Neural progenitor cell (in vitro differentiated cells): ENCODE measurements around the gene CES2. TPM values are rescaled to one million over a fixed set of nuclear protein-coding genes. Genes with fewer than 3 reads are reported as not detected.
"Not testable (repeated sequence)": the region's sequence is repeated elsewhere in the genome, so short reads cannot be mapped to it uniquely, and the experiment has no call there.

Experiments used
- DNase-seq: peaks from one replicate; pipeline ENCODE4 v3.0.0-alpha.2; 2016; ENCODE audit warnings: low spot score
- H2AFZ ChIP-seq: fragments of 200-600 bp; sonication (generic); replicated peaks from 2 replicates; pipeline ENCODE4 v1.6.1; 2016; ENCODE audit warnings: antibody characterized with exemption
- H3F3A ChIP-seq: fragments of 200-600 bp; sonication (generic); 2 replicates; pipeline ENCODE4 v1.6.1; 2016; ENCODE audit warnings: antibody characterized with exemption, low read depth
- H3K27ac ChIP-seq: fragments of 200-600 bp; sonication (generic); 2 replicates; pipeline ENCODE4 v1.5.1; 2016; ENCODE audit warnings: mild to moderate bottlenecking
- H3K27me3 ChIP-seq: fragments of 200-600 bp; sonication (generic); 2 replicates; pipeline ENCODE4 v1.6.1; 2016; ENCODE audit warnings: mild to moderate bottlenecking, moderate library complexity
- H3K36me3 ChIP-seq: fragments of 200-600 bp; sonication (generic); 2 replicates; pipeline ENCODE4 v1.5.1; 2016
- H3K4me1 ChIP-seq: fragments of 200-600 bp; sonication (generic); 2 replicates; pipeline ENCODE4 v1.6.1; 2016; ENCODE audit warnings: mixed run types
- H3K4me2 ChIP-seq: fragments of 200-600 bp; sonication (generic); 2 replicates; pipeline ENCODE4 v1.6.1; 2016
- H3K4me3 ChIP-seq: fragments of 200-600 bp; sonication (generic); 2 replicates; pipeline ENCODE4 v1.5.1; 2016
- H3K79me2 ChIP-seq: fragments of 200-600 bp; sonication (generic); 2 replicates; pipeline ENCODE4 v1.6.1; 2016; ENCODE audit warnings: low read depth
- H3K9ac ChIP-seq: fragments of 200-600 bp; sonication (generic); 2 replicates; pipeline ENCODE4 v1.6.1; 2016
- H3K9me3 ChIP-seq: fragments of 200-600 bp; sonication (generic); 2 replicates; pipeline ENCODE4 v1.5.1; 2016; ENCODE audit warnings: low read depth
- H4K20me1 ChIP-seq: fragments of 200-600 bp; sonication (generic); 2 replicates; pipeline ENCODE4 v1.6.1; 2016; ENCODE audit warnings: low read depth
- H3K27ac Mint-ChIP-seq: 3 replicates; pipeline ENCODE4 v1.8.0; 2021; ENCODE audit warnings: mixed read lengths
- H3K27me3 Mint-ChIP-seq: 2 replicates; pipeline ENCODE4 v1.8.0; 2022; ENCODE audit warnings: low read depth, mild to moderate bottlenecking, inconsistent platforms, moderate library complexity, mixed read lengths; ENCODE audit not compliant: insufficient read depth
- H3K36me3 Mint-ChIP-seq: 3 replicates; pipeline ENCODE4 v1.8.0; 2021; ENCODE audit warnings: mixed read lengths
- H3K4me1 Mint-ChIP-seq: 3 replicates; pipeline ENCODE4 v1.8.0; 2021; ENCODE audit warnings: mixed read lengths
- H3K4me3 Mint-ChIP-seq: 3 replicates; pipeline ENCODE4 v1.8.0; 2021; ENCODE audit warnings: mild to moderate bottlenecking, moderate library complexity, mixed read lengths
- H3K9me3 Mint-ChIP-seq: 3 replicates; pipeline ENCODE4 v1.8.0; 2020; ENCODE audit warnings: mixed read lengths
- CTCF ChIP-seq: fragments of 200-600 bp; sonication (generic); IDR thresholded peaks from 2 replicates; pipeline ENCODE4 v1.5.1; 2017; ENCODE audit warnings: antibody characterized with exemption, mild to moderate bottlenecking
- EZH2 ChIP-seq: fragments of 200-600 bp; sonication (generic); IDR thresholded peaks from 2 replicates; pipeline ENCODE4 v1.6.1; 2017; ENCODE audit warnings: antibody characterized with exemption, mild to moderate bottlenecking, moderate library complexity
- EZH2phosphoT487 ChIP-seq: fragments of 200-600 bp; sonication (generic); IDR thresholded peaks from 2 replicates; pipeline ENCODE4 v1.6.1; 2017; ENCODE audit warnings: antibody characterized with exemption
- total RNA-seq: library from RNA; depleted of rRNA; stranded (reverse); fragments of >200 nt; gene quantifications from 2 replicates; pipeline ENCODE4 v1.2.3, GENCODE V29; 2015; ENCODE audit warnings: low replicate concordance

The CES2 gene
- total RNA-seq, 1 donor from 2014 or later: 11.1 TPM

GRCh38 chr16:66953462-66954096, 18.3 kb downstream of the CES2 start:
- Histone ChIP-seq H3K27me3 (peaks cover 50% of the 10 kb centered on the region), H2AFZ (no peak overlapping the region), H3K79me2 (no peaks in the 10 kb centered on the region), H3K27ac (no peak overlapping the region), H3K4me3 (no peak overlapping the region), H3K4me1 (no peaks in the 10 kb centered on the region), H3K4me2 (no peak overlapping the region), H4K20me1 (no peaks in the 10 kb centered on the region), H3K36me3 (no peaks in the 10 kb centered on the region), H3K9me3 (no peaks in the 10 kb centered on the region), H3K9ac (no peak overlapping the region), H3F3A (peaks cover 5% of the 10 kb centered on the region)
- Mint-ChIP-seq H3K27me3 (peaks cover 7% of the 10 kb centered on the region), H3K27ac (no peak overlapping the region), H3K9me3 (no peaks in the 10 kb centered on the region), H3K4me3 (no peak overlapping the region), H3K4me1 (peaks cover 5% of the 10 kb centered on the region), H3K36me3 (no peaks in the 10 kb centered on the region)
- no peak for DNase-seq
- TF ChIP-seq EZH2 (no peak), CTCF (no peak), EZH2phosphoT487 (no peak)

- Histone ChIP-seq H2AFZ (no peak overlapping the region), H3K9ac (no peak overlapping the region), H3K36me3 (no peaks in the 10 kb centered on the region), H3K4me3 (no peak overlapping the region), H3K27ac (no peak overlapping the region), H3K9me3 (no peaks in the 10 kb centered on the region), H3K79me2 (no peaks in the 10 kb centered on the region), H3K4me1 (no peaks in the 10 kb centered on the region), H3F3A (peaks cover 5% of the 10 kb centered on the region), H4K20me1 (no peaks in the 10 kb centered on the region), H3K4me2 (no peak overlapping the region), H3K27me3 (peaks cover 45% of the 10 kb centered on the region)
- Mint-ChIP-seq H3K27me3 (peaks cover 11% of the 10 kb centered on the region), H3K9me3 (no peaks in the 10 kb centered on the region), H3K36me3 (no peaks in the 10 kb centered on the region), H3K4me1 (peaks cover 5% of the 10 kb centered on the region), H3K27ac (no peak overlapping the region), H3K4me3 (no peak overlapping the region)
- no peak for TF ChIP-seq EZH2
- TF ChIP-seq EZH2phosphoT487: no peak
- peak; percentile 66 for TF ChIP-seq CTCF
- DNase-seq: peak; percentile 50
Observed at GRCh38 chr16:66954097-66954659, 18.9 kb downstream of the CES2 start.

- H3K4me1 ChIP-seq, H3K9me3 ChIP-seq, H3K27ac ChIP-seq, H3K4me2 ChIP-seq, H3K9me3 Mint-ChIP-seq, H2AFZ ChIP-seq, H3K36me3 ChIP-seq, H3K4me1 Mint-ChIP-seq, H3F3A ChIP-seq, H3K79me2 ChIP-seq, H3K9ac ChIP-seq, H3K27ac Mint-ChIP-seq, H3K4me3 Mint-ChIP-seq, H4K20me1 ChIP-seq, DNase-seq, H3K4me3 ChIP-seq, H3K36me3 Mint-ChIP-seq: not testable (repeated sequence)
- peaks cover 31% of the 10 kb centered on the region for H3K27me3 ChIP-seq
- H3K27me3 Mint-ChIP-seq: peaks cover 14% of the 10 kb centered on the region
Observed at GRCh38 chr16:66955363-66956153, 20.2 kb downstream of the CES2 start.

GRCh38 chr16:66956154-66956457, 20.8 kb downstream of the CES2 start:
- not testable (repeated sequence) for H3K4me1 ChIP-seq, H3K79me2 ChIP-seq, H3K4me2 ChIP-seq, H2AFZ ChIP-seq, H3K9me3 Mint-ChIP-seq, H3K27ac ChIP-seq, H3K9ac ChIP-seq, H3F3A ChIP-seq, H3K36me3 ChIP-seq, H3K4me3 ChIP-seq, H3K27ac Mint-ChIP-seq, H3K4me3 Mint-ChIP-seq, H4K20me1 ChIP-seq, H3K36me3 Mint-ChIP-seq, DNase-seq, H3K9me3 ChIP-seq
- peaks cover 26% of the 10 kb centered on the region for H3K27me3 ChIP-seq
- Mint-ChIP-seq H3K27me3 (peaks cover 16% of the 10 kb centered on the region), H3K4me1 (peaks cover 11% of the 10 kb centered on the region)
